ENCODE measurements around the gene PAPPA. TPM values are rescaled to one million over a fixed set of nuclear protein-coding genes. Genes with fewer than 3 reads are reported as not detected.

PAPPA gene
- total RNA-seq, 2 experiments from 2014 or later, result not detected

GRCh38 chr9:116337015-116337414 lies 183.4 kb downstream of the PAPPA start:
- Mint-ChIP-seq H3K9me3 (no peaks in the 10 kb centered on the region), H3K36me3 (ENCODE audit: low read depth) (no peaks in the 10 kb centered on the region), H3K27ac (no peak overlapping the region), H3K4me3 (no peak overlapping the region), H3K27me3 (no peaks in the 10 kb centered on the region), H3K4me1 (no peaks in the 10 kb centered on the region)
- POLR2A ChIA-PET, result no interaction called here
- no peak for DNase-seq
- CTCF ChIA-PET, result no interaction called here

- Mint-ChIP-seq H3K36me3 (ENCODE audit: low read depth) (no peaks in the 10 kb centered on the region), H3K4me3 (no peak overlapping the region), H3K4me1 (no peaks in the 10 kb centered on the region), H3K27me3 (no peaks in the 10 kb centered on the region), H3K27ac (no peak overlapping the region), H3K9me3 (no peaks in the 10 kb centered on the region)
- POLR2A ChIA-PET, result no interaction called here
- DNase-seq, result no peak
- CTCF ChIA-PET, result no interaction called here
Observed at GRCh38 chr9:116340270-116340669, 186.7 kb downstream of the PAPPA start.

GRCh38 chr9:116342061-116342460 lies 188.5 kb downstream of the PAPPA start:
- no peak overlapping the region for H3K27ac Mint-ChIP-seq
- no peaks in the 10 kb centered on the region for H3K4me1 Mint-ChIP-seq
- ChIA-PET POLR2A (no interaction called here), CTCF (no interaction called here)
- H3K27me3 Mint-ChIP-seq, result no peaks in the 10 kb centered on the region
- H3K4me3 Mint-ChIP-seq, result no peak overlapping the region
- no peak for DNase-seq
- no peaks in the 10 kb centered on the region for H3K9me3 Mint-ChIP-seq
- H3K36me3 Mint-ChIP-seq (ENCODE audit: low read depth), result no peaks in the 10 kb centered on the region

- no peak for DNase-seq
- POLR2A ChIA-PET, result no interaction called here
- H3K4me3 Mint-ChIP-seq, result no peak overlapping the region
- no peaks in the 10 kb centered on the region for H3K27me3 Mint-ChIP-seq
- CTCF ChIA-PET, result no interaction called here
- no peaks in the 10 kb centered on the region for H3K4me1 Mint-ChIP-seq
- no peak overlapping the region for H3K27ac Mint-ChIP-seq
- H3K36me3 Mint-ChIP-seq (ENCODE audit: low read depth), result no peaks in the 10 kb centered on the region
- no peaks in the 10 kb centered on the region for H3K9me3 Mint-ChIP-seq
Observed at GRCh38 chr9:116342941-116343340, 189.3 kb downstream of the PAPPA start.

GRCh38 chr9:116344416-116344815 lies 190.8 kb downstream of the PAPPA start:
- Mint-ChIP-seq H3K36me3 (ENCODE audit: low read depth) (no peaks in the 10 kb centered on the region), H3K9me3 (no peaks in the 10 kb centered on the region), H3K27ac (no peak overlapping the region), H3K27me3 (no peaks in the 10 kb centered on the region), H3K4me3 (no peak overlapping the region), H3K4me1 (no peaks in the 10 kb centered on the region)
- ChIA-PET POLR2A (no interaction called here), CTCF (no interaction called here)
- DNase-seq, result no peak

GRCh38 chr9:116345393-116345792 lies 191.8 kb downstream of the PAPPA start:
- CTCF ChIA-PET, result no interaction called here
- DNase-seq, result no peak
- no peaks in the 10 kb centered on the region for H3K4me1 Mint-ChIP-seq
- POLR2A ChIA-PET, result no interaction called here
- no peaks in the 10 kb centered on the region for H3K9me3 Mint-ChIP-seq
- H3K4me3 Mint-ChIP-seq, result no peak overlapping the region
- H3K27me3 Mint-ChIP-seq, result no peaks in the 10 kb centered on the region
- H3K27ac Mint-ChIP-seq, result no peak overlapping the region
- no peaks in the 10 kb centered on the region for H3K36me3 Mint-ChIP-seq (ENCODE audit: low read depth)

GRCh38 chr9:116345817-116346216 lies 192.2 kb downstream of the PAPPA start:
- ChIA-PET POLR2A (no interaction called here), CTCF (no interaction called here)
- H3K4me3 Mint-ChIP-seq, result no peak overlapping the region
- no peaks in the 10 kb centered on the region for H3K9me3 Mint-ChIP-seq
- H3K27ac Mint-ChIP-seq, result no peak overlapping the region
- H3K27me3 Mint-ChIP-seq, result no peaks in the 10 kb centered on the region
- H3K36me3 Mint-ChIP-seq (ENCODE audit: low read depth), result no peaks in the 10 kb centered on the region
- no peak for DNase-seq
- H3K4me1 Mint-ChIP-seq, result no peaks in the 10 kb centered on the region

- no peak overlapping the region for H3K4me3 Mint-ChIP-seq
Observed at GRCh38 chr9:116349684-116350083, 196.1 kb downstream of the PAPPA start.

GRCh38 chr9:116350213-116350612 lies 196.6 kb downstream of the PAPPA start:
- Mint-ChIP-seq H3K9me3 (no peaks in the 10 kb centered on the region), H3K36me3 (ENCODE audit: low read depth) (no peaks in the 10 kb centered on the region), H3K4me3 (no peak overlapping the region), H3K27ac (no peak overlapping the region), H3K4me1 (no peaks in the 10 kb centered on the region), H3K27me3 (no peaks in the 10 kb centered on the region)
- no peak for DNase-seq
- ChIA-PET CTCF (no interaction called here), POLR2A (no interaction called here)

More at GRCh38 chr9:116349684-116350083, 196.1 kb downstream of the PAPPA start:
- ChIA-PET CTCF (no interaction called here), POLR2A (no interaction called here)
- H3K9me3 Mint-ChIP-seq, result no peaks in the 10 kb centered on the region
- no peaks in the 10 kb centered on the region for H3K36me3 Mint-ChIP-seq (ENCODE audit: low read depth)
- H3K4me1 Mint-ChIP-seq, result no peaks in the 10 kb centered on the region
- H3K27ac Mint-ChIP-seq, result no peak overlapping the region
- DNase-seq, result no peak
- H3K27me3 Mint-ChIP-seq, result no peaks in the 10 kb centered on the region

DNA sequence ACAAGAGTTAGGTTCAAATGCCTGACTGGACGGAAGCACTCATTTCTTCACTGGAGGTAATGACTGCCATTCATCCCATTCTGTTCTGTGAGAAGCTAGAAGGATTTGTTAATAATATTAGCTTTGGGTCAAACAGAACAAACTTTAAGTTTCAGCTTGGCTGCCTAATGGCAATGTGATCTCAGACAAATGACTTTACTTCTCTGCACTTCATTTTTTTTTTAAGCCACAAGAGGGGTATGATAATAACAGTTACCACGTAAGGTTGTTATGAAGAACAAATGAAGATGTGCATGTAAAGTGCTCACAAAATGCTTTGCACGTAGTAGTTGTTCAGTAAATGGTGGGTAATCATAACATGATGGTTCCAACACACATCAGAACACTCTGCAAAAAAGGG lies 199.4 kb downstream of the PAPPA start:
- no peaks in the 10 kb centered on the region for H3K9me3 Mint-ChIP-seq
- ChIA-PET POLR2A (interaction anchor here (0.6 kb wide), 1 partner anchor 216 kb away, joined by 3 read pairs; no protein-coding TSS in a partner anchor), CTCF (no interaction called here)
- H3K36me3 Mint-ChIP-seq (ENCODE audit: low read depth), result no peaks in the 10 kb centered on the region
- H3K4me1 Mint-ChIP-seq, result no peaks in the 10 kb centered on the region
- H3K27ac Mint-ChIP-seq, result no peak overlapping the region
- H3K27me3 Mint-ChIP-seq, result no peaks in the 10 kb centered on the region
- no peak overlapping the region for H3K4me3 Mint-ChIP-seq
- DNase-seq, result no peak

DNA sequence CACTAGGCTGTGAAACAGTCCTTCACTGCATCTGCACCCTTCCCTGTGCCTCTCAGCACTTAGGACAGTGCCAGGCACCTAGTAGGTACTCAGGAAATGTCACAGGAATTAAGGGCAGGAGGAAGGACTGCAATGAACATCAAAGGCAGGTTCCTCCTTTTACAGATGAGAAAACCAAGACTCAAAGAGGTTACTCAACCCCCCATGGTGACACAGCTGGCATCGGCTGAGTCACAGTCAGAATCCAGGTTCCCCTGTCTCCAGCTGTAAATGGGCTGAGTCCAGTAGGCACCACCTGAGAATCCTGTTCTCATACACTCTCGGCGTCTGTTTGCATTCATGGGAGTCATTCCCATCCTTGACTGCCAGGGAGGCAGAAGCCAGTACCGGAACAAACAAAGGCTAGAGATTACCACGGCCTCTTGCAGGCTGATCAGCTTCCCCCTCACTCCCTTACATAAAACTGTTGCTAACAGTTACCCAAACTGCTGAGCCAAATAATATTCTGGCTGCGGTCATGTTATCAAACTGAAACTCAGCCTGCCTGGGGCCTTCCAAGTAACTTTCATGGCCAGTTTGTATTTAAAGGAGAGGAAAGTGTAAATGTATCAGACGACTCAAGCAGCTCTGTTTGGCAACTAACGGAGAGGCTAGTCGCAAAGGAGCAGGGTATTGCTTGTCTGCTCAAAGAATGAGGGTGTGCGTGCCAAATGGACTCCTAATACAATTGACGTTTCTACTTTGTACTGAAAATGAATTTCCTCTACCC lies 201.7 kb downstream of the PAPPA start:
- no peak for DNase-seq
- CTCF ChIA-PET, result no interaction called here
- Mint-ChIP-seq H3K27me3 (no peaks in the 10 kb centered on the region), H3K9me3 (no peaks in the 10 kb centered on the region), H3K27ac (no peak overlapping the region), H3K4me3 (no peak overlapping the region), H3K36me3 (ENCODE audit: low read depth) (no peaks in the 10 kb centered on the region), H3K4me1 (no peaks in the 10 kb centered on the region)
- POLR2A ChIA-PET, result no interaction called here

- Mint-ChIP-seq H3K36me3 (ENCODE audit: low read depth) (no peaks in the 10 kb centered on the region), H3K4me1 (no peaks in the 10 kb centered on the region), H3K9me3 (no peaks in the 10 kb centered on the region), H3K4me3 (no peak overlapping the region), H3K27ac (no peak overlapping the region), H3K27me3 (no peaks in the 10 kb centered on the region)
- ChIA-PET POLR2A (no interaction called here), CTCF (no interaction called here)
- DNase-seq, result no peak
Observed at GRCh38 chr9:116358251-116358650, 204.7 kb downstream of the PAPPA start.

GRCh38 chr9:116360016-116360415 lies 206.4 kb downstream of the PAPPA start:
- Mint-ChIP-seq H3K4me1 (no peaks in the 10 kb centered on the region), H3K4me3 (no peak overlapping the region), H3K27me3 (no peaks in the 10 kb centered on the region), H3K27ac (no peak overlapping the region), H3K36me3 (ENCODE audit: low read depth) (no peaks in the 10 kb centered on the region), H3K9me3 (no peaks in the 10 kb centered on the region)
- ChIA-PET POLR2A (no interaction called here), CTCF (no interaction called here)
- DNase-seq, result no peak

GRCh38 chr9:116360989-116361388 lies 207.4 kb downstream of the PAPPA start:
- H3K36me3 Mint-ChIP-seq (ENCODE audit: low read depth), result no peaks in the 10 kb centered on the region
- no peaks in the 10 kb centered on the region for H3K9me3 Mint-ChIP-seq
- H3K27ac Mint-ChIP-seq, result no peak overlapping the region
- ChIA-PET CTCF (no interaction called here), POLR2A (no interaction called here)
- no peak overlapping the region for H3K4me3 Mint-ChIP-seq
- no peak for DNase-seq
- H3K27me3 Mint-ChIP-seq, result no peaks in the 10 kb centered on the region
- no peaks in the 10 kb centered on the region for H3K4me1 Mint-ChIP-seq

Data from activated CD4-positive, alpha-beta memory T cell treated with anti-CD3 and anti-CD28 coated beads, Interleukin-2, amount 10 ng/mL, durations not matched to agents 7 days and 5 days (primary cell).